Adipose tissue (tissue), 3 donors: ENCODE results near the gene HEPN1. TPM values are rescaled to one million over a fixed set of nuclear protein-coding genes. Genes with fewer than 3 reads are reported as not detected.

Experiments used
- H3K27ac ChIP-seq: one replicate; pipeline ENCODE4 v1.5.1; 2013; ENCODE audit warnings: low read depth, low read length
- WGBS, 3 donors: extraction: QIAGEN DNeasy Blood & Tissue Kit; methylation state at CpG; one replicate each; pipeline ENCODE4 v1.1.7; 2013; 5-methylcytosine and 5-hydroxymethylcytosine counted together
- polyA plus RNA-seq, 3 donors: library from polyadenylated mRNA; stranded (reverse); fragments of 200-250 nt; gene quantifications; one replicate each; pipeline ENCODE4 v1.2.3, GENCODE V29; 2013
- donor health status: healthy with polysubstance abuse.
- donor health status: Bipolar disorder and iron deficiency.
- donor health status: healthy.

The HEPN1 gene
- polyA plus RNA-seq = 1 to 10 TPM in 1 of 3 donors, under 1 TPM in 2; 0.28 to 2.3 (median 0.34) TPM

- 53 to 93% (median 93%) methylated on average over 3 of the region's 3 CpGs for WGBS, 3 donors
- H3K27ac ChIP-seq = no peak within 1 kb of the TSS
Observed at GRCh38 chr11:124918950-124919349, at the start of gene HEPN1. TSS of gene HEPN1 (plus strand) at chr11:124919250.

GRCh38 chr11:124869331-124869730, 49.7 kb upstream of the HEPN1 start:
- H3K27ac ChIP-seq = no peak overlapping the region
- WGBS, 3 donors = 3 to 6% (median 5%) methylated on average over 16 of the region's 16 CpGs

- 56 to 59% (median 57%) methylated on average over 14 of the region's 14 CpGs for WGBS, 3 donors
- no peak overlapping the region for H3K27ac ChIP-seq
Observed at GRCh38 chr11:124869856-124870387, 49.1 kb upstream of the HEPN1 start.

GRCh38 chr11:124870430-124870829, 48.6 kb upstream of the HEPN1 start:
- no peak overlapping the region for H3K27ac ChIP-seq
- WGBS, 3 donors = 49 to 63% (median 60%) methylated on average over 7 of the region's 7 CpGs

GRCh38 chr11:124872280-124872679, 46.8 kb upstream of the HEPN1 start:
- WGBS, 3 donors = 46 to 58% (median 53%) methylated on average over 8 of the region's 8 CpGs

GRCh38 chr11:124872741-124873140, 46.3 kb upstream of the HEPN1 start:
- 21 to 32% (median 25%) methylated on average over 9 of the region's 9 CpGs for WGBS, 3 donors
- H3K27ac ChIP-seq = no peak overlapping the region

More at GRCh38 chr11:124872280-124872679, 46.8 kb upstream of the HEPN1 start:
- no peak overlapping the region for H3K27ac ChIP-seq

- 79 to 91% (median 90%) methylated on average over 8 of the region's 8 CpGs for WGBS, 3 donors
Observed at GRCh38 chr11:124873951-124874350, 45.1 kb upstream of the HEPN1 start.

GRCh38 chr11:124874571-124875255, 44.3 kb upstream of the HEPN1 start:
- no peak overlapping the region for H3K27ac ChIP-seq
- WGBS, 3 donors = 92 to 93% (median 93%) methylated on average over 7 of the region's 7 CpGs

More at GRCh38 chr11:124873951-124874350, 45.1 kb upstream of the HEPN1 start:
- H3K27ac ChIP-seq = no peak overlapping the region

GRCh38 chr11:124875401-124875800, 43.6 kb upstream of the HEPN1 start:
- 48 to 61% (median 55%) methylated on average over 3 of the region's 3 CpGs for WGBS, 3 donors
- H3K27ac ChIP-seq = no peak overlapping the region

GRCh38 chr11:124875943-124876817, 42.9 kb upstream of the HEPN1 start:
- 2% methylated on average over 61 to 69 of the region's 69 CpGs for WGBS, 3 donors
- H3K27ac ChIP-seq = no peak overlapping the region

GRCh38 chr11:124876818-124877630, 42.0 kb upstream of the HEPN1 start:
- no peak overlapping the region for H3K27ac ChIP-seq
- WGBS, 3 donors = 12 to 24% (median 22%) methylated on average over 30 of the region's 30 CpGs

GRCh38 chr11:124877631-124877909, 41.5 kb upstream of the HEPN1 start:
- 32 to 52% (median 40%) methylated on average over 10 of the region's 10 CpGs for WGBS, 3 donors
- H3K27ac ChIP-seq = no peak overlapping the region

GRCh38 chr11:124877910-124878758, 40.9 kb upstream of the HEPN1 start:
- H3K27ac ChIP-seq = no peak overlapping the region
- WGBS, 3 donors = 56 to 63% (median 60%) methylated on average over 16 to 17 of the region's 17 CpGs

GRCh38 chr11:124878759-124879492, 40.1 kb upstream of the HEPN1 start:
- 87 to 91% (median 88%) methylated on average over 11 of the region's 11 CpGs for WGBS, 3 donors
- no peak overlapping the region for H3K27ac ChIP-seq

GRCh38 chr11:124879493-124880289, 39.4 kb upstream of the HEPN1 start:
- WGBS, 3 donors = 74 to 84% (median 75%) methylated on average over 16 of the region's 16 CpGs
- H3K27ac ChIP-seq = no peak overlapping the region

- H3K27ac ChIP-seq = no peak overlapping the region
- 52 to 67% (median 58%) methylated on average over 10 of the region's 10 CpGs for WGBS, 3 donors
Observed at GRCh38 chr11:124880290-124880611, 38.8 kb upstream of the HEPN1 start.

GRCh38 chr11:124880958-124881357, 38.1 kb upstream of the HEPN1 start:
- 76 to 83% (median 76%) methylated on average over 3 of the region's 3 CpGs for WGBS, 3 donors
- no peak overlapping the region for H3K27ac ChIP-seq
